GM12865 (cell line): ENCODE measurements around the gene ARRDC5.
"Not testable (repeated sequence)": the region's sequence is repeated elsewhere in the genome, so short reads cannot be mapped to it uniquely, and the experiment has no call there.

Source experiments
- DNase-seq: peaks from one replicate; pipeline ENCODE4 v3.0.0; 2010; ENCODE audit warnings: low read depth
- H3K4me3 ChIP-seq: 2 replicates; pipeline ENCODE4 v1.5.1; 2011; ENCODE audit warnings: mild to moderate bottlenecking, low read depth, low read length, control low read depth
- TF ChIP-seq, protein P1 (sequence below): IDR thresholded peaks from 2 replicates; pipeline ENCODE4 v1.5.1; 2011; ENCODE audit warnings: low read length, control low read depth, low read depth, inconsistent platforms; ENCODE audit not compliant: insufficient read depth; ENCODE audit errors: missing control alignments

The ARRDC5 gene

DNA sequence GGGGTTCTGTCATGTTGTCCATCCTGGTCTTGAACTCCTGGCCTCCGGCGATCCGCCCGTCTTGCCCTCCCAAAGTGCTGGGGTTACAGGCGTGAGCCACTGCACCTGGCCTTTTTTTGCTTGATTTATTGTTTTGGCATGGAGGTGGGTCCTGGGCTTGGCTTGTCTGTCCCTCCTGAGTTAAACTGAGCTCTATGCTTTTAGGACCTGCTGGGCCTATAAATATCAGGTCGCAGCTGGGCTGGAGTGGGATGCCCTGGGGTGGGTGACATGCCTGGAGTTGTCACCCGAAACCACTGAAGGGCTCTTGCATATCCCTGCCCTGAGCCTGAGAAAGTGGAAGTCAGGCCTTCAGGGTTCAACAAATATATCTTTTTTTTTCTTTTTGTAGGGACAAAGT, 5.5 kb downstream of the ARRDC5 start:
- no peak overlapping the region for H3K4me3 ChIP-seq
- TF ChIP-seq, protein P1, sequence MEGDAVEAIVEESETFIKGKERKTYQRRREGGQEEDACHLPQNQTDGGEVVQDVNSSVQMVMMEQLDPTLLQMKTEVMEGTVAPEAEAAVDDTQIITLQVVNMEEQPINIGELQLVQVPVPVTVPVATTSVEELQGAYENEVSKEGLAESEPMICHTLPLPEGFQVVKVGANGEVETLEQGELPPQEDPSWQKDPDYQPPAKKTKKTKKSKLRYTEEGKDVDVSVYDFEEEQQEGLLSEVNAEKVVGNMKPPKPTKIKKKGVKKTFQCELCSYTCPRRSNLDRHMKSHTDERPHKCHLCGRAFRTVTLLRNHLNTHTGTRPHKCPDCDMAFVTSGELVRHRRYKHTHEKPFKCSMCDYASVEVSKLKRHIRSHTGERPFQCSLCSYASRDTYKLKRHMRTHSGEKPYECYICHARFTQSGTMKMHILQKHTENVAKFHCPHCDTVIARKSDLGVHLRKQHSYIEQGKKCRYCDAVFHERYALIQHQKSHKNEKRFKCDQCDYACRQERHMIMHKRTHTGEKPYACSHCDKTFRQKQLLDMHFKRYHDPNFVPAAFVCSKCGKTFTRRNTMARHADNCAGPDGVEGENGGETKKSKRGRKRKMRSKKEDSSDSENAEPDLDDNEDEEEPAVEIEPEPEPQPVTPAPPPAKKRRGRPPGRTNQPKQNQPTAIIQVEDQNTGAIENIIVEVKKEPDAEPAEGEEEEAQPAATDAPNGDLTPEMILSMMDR, result no peak
- no peak for DNase-seq

DNA sequence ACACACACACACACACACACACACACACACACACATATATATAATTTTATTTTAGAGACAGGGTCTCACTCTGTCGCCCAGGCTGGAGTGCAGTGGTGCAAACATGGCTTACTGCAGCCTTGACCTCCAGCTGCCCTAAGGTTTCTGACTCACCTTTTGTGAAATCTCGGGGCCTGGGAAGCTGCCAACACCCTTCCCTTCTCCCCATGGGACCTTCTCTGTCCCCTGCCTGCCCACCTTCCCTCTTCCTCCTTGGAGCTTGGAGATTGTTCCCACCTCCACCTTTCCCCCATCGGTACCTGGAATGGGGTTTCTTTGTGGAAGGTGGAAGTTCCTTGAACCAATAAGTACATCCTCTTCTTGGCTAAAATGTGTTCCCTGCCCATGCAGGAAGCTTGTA, 6.3 kb downstream of the ARRDC5 start:
- no peak overlapping the region for H3K4me3 ChIP-seq
- DNase-seq, result no peak
- TF ChIP-seq, protein P1, result no peak

DNA sequence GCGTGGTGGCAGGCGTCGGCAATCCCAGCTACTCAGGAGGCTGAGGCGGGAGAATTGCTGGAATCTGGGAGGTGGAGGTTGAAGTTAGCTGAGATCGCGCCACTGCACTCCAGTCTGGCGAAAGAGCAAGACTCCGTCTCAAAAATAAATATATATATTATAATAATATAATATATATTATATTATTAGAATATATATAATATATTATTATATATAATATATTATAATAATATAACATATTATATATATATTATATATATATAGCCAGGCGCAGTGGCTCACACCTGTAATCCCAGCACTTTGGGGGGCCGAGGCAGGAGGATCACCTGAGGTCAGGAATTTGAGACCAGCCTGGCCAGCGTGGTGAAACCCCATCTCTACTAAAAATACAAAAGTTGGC, 9.7 kb downstream of the ARRDC5 start:
- not testable (repeated sequence) for DNase-seq, H3K4me3 ChIP-seq

DNA sequence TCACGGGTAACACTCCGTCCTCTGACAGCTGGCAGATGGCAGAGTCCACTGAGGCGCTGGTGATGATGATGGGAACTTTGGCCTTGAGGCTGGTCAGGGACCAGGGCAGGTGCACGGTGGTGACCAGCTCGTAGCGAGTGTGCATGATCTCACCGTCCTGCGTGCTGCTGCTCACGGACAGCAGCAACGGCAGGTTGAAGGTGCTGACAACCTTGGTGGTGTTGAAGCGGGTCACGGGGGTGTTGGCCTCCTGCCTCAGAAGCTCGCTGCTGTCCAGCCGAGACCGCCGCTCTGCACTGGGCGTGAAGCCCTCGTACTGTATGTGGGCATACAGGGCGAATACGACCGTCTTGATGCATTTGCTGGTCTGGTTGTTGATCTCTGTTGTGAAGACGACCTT, 11.6 kb downstream of the ARRDC5 start:
- H3K4me3 ChIP-seq, result no peak overlapping the region
- TF ChIP-seq, protein P1, result no peak
- no peak for DNase-seq

DNA sequence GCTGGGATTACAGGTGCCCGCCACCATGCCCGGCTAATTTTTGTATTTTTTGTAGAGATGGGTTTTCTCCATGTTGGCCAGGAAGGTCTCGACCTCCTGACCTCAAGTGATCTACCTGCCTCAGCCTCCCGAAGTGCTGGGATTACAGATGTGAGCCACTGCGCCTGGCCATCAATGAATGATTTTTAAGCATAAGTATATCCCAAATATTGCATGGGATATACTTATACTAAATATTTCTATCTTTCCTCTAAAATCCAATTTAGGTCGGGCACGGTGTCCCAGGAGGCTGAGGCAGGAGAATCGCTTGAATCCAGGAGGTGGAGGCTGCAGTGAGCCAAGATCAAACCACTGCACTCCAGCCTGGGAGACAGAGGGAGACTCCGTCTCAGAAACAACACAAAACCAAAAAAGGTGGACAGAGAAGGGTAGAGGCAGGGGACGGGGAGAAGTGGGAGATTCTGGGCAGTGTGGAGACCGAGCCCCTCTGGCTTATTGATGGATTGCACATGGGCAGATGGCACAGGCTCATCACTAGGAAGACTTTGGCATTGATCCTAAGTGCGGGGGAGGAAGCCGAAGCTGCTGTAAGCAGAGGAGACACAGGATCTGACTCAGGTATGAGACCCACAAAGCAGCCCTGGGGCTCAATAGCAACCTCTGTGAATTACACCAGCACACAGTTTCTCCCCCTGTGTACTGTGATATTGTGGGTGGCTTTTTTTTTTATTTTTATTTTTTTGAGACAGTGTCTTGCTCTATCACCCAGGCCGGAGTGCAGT, 13.5 kb downstream of the ARRDC5 start:
- no peak for DNase-seq
- TF ChIP-seq, protein P1, result no peak

DNA sequence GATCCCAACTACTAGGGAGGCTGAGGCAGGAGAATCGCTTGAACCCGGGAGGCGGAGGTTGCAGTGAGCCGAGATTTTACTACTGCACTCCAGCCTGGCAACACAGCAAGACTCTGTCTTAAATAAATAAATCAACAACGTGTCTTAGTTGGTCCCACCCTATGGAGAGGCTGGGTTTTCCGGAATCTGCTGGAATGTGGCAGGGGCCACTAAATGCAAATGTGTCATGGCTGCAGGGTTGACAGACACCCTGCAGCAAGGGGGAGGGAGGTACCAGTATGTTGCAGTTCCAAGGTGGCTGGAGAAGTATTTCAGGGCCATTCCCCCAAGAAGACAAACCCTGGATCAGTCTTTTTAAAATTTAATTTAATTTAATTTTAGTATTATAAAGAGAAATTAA, 14.9 kb downstream of the ARRDC5 start:
- not testable (repeated sequence) for H3K4me3 ChIP-seq, DNase-seq

More for the DNA sequence above, 13.5 kb downstream of the ARRDC5 start:
- H3K4me3 ChIP-seq, result no peak overlapping the region

DNA sequence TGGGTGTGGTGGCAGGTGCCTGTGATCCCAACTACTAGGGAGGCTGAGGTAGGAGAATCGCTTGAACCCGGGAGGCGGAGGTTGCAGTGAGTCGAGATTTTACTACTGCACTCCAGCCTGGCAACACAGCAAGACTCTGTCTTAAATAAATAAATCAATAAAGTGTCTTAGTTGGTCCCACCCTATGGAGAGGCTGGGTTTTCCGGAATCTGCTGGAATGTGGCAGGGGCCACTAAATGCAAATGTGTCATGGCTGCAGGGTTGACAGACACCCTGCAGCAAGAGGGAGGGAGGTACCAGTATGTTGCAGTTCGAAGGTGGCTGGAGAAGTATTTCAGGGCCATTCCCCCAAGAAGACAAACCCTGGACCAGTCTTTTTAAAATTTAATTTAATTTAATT, 17.7 kb downstream of the ARRDC5 start:
- DNase-seq, H3K4me3 ChIP-seq: not testable (repeated sequence)

DNA sequence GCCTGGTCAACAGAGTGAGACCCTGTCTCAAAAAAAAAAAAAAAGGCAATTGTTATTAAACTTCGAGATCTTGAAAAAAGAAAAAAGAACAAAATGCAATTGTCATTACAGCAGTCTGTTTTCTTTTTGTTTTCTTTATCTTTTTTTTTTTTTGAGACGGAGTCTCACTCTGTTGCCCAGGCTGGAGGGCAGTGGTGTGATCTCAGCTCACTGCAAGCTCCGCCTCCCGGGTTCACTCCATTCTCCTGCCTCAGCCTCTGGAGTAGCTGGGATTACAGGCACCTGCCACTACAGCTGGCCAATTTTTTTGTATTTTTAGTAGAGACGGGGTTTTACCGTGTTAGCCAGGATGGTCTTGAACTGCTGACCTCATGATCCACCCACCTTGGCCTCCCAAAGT, 19.8 kb downstream of the ARRDC5 start:
- H3K4me3 ChIP-seq, DNase-seq: not testable (repeated sequence)

DNA sequence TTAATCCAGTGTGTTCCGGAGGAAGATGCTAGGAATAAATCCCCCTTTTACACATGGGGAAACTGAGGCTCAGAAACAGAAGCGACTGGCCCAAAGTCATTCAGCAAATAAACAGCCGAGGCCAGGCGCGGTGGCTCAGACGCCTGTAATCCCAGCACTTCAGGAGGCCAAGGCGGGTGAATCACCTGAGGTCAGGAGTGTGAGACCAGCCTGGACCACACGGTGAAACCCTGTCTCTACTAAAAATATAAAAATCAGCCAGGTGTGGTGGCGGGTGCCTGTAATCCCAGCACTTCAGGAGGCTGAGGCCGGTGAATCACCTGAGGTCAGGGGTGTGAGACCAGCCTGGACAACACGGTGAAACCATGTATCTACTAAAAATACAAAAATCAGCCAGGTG, 23.7 kb downstream of the ARRDC5 start:
- DNase-seq, result no peak
- TF ChIP-seq, protein P1, result no peak
- H3K4me3 ChIP-seq, result no peak overlapping the region
